Stimulated activated CD4-positive, alpha-beta T cell treated with anti-CD3 and anti-CD28 coated beads, TNF-alpha, amount 100 ng/mL, for 24 hours (primary cell): ENCODE results near the gene PHEX.
A peak's percentile ranks its signal among the peaks of the same experiment; 100 is the strongest.

Experiments used
- DNase-seq, 3 experiments: peaks; one replicate each; pipeline ENCODE4 v3.0.0-alpha.2; 2020; ENCODE audit warnings: low read depth in 3 of 3

PHEX gene

DNA sequence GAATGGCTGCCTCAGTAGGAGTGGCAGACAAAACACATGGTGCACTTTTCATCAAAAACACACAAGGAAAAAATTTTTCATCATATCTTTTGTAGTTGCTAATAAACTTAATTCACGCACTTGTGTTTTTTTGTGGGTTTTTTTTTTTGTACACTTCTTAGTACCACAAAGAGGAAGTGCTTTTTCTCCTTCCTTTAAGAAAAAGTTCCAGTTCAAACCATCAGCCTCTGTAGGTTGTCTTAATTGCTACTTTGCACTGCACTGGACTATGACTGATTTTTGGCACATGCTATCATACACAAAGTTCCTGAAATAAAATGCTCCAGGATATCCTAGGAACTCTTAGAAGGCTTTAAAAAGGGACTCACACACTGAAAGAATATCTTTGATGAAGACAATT is at the start of gene PHEX:
TSS of gene PHEX (plus strand) at position 242 of the 400 bp plus-strand sequence. CDS start 681 bp downstream, outside the sequence.
- DNase-seq: no peak

DNA sequence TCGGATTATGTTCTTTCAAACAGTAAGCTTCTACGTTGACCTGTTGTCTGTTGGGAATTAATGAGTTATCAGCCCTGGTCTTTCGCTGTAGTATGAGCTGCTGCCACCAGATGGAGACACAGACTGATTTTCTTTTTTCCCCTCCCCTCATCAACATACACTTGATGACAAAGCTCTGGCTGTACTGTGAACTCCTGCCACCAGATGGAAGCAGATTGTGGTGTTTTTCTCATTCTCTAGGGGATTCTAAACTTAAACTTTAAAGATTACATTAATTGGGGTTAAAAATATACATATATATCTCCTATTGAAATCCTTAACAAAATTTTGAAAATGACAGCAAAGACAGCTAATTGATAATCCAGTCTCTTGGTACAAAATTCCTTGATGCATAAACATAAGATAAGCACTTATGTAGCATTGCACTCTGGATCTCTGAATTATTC is 46.8 kb upstream of the PHEX start:
- DNase-seq: peak in 2 of 3 experiments; percentile 36 to 54

DNA sequence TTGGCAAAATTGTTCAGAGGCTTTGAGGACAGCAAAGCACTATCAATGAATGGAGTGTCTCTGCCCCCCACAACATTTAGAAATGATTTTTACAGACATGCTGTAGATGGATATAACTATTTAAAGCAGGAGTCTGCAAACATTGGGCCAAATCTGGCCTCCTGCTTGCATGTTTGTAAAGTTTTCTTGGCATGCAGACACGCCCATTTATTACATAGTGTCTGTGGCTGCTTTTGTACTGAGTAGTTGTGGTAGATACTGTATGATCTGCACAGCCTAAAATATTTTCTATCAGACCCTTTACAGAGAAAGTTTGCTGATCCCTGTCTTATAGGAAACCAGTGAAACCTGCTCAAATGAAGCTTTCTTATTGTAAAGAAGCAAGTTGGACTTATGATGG is 45.5 kb upstream of the PHEX start:
- DNase-seq: no peak

DNA sequence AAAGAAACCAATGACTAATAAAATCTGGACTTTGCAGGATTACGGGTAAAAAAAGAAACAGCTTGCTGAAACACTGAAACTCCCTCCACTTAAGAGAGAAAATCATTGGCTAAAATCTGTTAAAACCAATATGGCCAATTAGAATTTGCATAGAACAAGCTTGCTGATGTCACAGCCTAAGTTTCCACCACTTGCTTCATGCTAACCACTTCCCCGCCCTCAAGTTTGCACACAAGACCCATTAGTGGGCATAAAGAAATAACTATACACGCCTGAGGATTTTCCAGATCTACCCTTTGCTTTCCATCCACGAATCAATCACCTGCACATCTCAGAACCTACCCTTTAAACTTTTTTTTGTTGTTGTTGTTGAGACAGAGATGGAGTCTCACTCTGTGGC is 42.7 kb upstream of the PHEX start:
- DNase-seq: peak in 1 of 3 experiments; percentile 22

DNA sequence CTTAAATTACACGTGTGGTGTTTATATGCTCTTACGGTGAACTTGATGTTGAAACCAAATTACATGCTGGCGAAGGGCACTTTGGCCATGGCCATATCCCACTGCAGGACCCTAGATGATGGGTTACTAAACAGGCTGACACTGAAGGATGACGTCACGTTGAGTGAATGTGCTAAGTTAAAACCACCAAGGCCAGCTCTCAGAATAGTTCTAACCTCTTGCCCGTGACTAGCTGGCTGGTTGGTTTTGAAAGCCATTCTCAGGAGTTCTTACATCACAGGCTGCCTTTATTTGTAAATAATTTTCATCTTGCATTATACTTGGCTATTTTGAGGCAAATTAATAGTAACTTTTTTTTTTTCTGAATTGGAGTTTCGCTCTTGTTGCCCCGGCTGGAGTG is 41.3 kb upstream of the PHEX start:
- DNase-seq: no peak

DNA sequence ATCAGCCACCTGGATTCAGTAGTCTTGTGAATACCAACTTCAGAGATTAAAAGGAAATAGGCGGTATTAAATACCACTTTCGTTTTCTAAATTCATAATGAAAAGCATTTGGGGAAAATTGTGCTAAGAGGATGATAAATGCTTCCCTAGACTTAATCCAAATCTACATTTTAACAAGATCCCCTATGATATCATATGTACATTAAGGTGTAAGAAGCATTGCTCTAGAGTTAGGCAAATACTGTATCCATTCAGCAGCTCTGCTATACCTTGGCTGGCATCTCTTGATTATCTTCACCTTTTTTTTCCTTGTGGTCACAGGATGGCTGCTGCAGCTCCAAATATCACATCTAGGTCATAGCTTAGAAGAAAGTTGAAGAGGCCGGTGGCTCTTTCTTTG is 40.6 kb upstream of the PHEX start:
- no peak for DNase-seq

DNA sequence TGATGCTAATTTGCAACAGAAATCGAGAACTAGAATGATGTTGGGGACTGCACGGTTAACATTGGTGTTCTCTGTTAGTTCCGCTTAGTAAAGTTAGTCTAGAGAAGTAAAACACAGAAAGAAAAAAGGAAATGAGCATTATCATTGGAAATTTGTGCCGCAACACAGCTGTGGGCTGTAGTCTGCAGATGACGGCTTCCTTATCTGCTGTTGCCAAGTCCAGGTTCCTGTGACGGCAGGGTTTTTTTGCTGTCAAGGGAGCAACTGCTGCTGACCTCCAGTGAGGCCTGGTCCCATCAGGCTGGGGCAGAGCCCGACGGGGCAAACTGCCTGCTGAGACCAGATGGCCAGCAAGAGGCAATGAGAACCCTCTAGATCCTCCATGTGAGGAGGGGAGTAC is 38.9 kb upstream of the PHEX start:
- DNase-seq: no peak

DNA sequence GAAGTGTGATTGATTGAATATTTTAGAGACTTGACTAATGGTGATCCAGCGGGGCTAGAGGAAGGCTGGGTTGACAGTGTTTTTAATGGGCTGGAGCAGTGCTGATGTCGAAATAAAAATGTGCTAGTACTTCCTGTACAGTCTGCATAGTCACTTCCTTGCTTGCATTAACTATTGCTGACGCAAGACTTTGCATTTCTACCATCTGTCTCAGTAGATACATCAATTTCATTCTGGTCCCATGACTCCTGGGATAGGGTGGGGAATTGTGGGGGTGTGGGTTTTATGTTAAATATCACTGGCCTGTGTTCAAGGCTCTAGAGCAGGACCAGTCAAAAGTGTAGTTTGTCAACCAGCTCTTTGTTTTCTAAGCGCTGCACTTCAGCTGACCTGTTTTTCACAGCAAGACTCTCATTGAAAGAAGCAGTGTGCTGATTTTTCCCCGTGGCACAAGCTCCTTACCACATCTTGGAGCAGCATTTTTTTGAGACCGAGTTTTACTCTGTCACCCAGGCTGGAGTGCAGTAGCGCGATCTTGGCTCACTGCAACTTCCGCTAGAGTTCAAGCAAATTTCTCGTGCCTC is 35.2 kb upstream of the PHEX start:
- no peak for DNase-seq

DNA sequence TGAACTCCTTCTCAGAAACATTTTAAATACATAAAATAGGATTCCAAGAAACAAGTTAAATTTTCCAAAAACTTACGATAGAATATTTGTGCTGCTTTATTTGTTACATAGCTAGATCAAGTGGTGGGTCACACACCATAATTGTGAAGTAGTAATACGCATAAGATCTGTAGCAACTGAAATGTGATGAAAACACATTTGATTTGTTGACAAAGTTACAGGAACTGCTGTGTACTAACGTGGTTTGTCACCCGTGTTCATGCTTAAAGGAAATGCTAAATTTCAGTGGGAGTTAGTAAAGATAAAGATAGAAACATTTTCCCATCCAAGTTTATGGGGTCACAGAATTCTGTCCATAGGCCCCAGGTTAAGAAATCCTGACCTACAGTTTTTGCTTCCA is 34.1 kb upstream of the PHEX start:
- DNase-seq: no peak

DNA sequence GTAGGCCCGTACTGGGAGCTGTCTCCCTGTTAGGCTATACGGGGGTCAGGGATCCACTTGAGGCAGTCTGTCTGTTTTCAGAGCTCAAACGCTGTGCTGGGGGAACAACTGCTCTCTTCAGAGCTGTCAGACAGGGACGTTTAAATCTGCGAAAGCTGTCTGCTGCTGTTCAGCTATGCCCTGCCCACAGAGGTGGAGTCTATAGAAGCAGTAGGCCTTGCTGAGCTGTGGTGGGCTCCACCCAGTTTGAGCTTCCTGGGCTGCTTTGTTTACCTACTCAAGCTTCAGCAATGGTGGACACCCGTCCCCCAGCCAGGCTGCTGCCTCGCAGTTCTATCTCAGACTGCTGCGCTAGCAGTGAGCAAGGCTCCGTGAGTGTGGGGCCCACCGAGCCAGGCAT is 27.3 kb upstream of the PHEX start:
- no peak for DNase-seq

DNA sequence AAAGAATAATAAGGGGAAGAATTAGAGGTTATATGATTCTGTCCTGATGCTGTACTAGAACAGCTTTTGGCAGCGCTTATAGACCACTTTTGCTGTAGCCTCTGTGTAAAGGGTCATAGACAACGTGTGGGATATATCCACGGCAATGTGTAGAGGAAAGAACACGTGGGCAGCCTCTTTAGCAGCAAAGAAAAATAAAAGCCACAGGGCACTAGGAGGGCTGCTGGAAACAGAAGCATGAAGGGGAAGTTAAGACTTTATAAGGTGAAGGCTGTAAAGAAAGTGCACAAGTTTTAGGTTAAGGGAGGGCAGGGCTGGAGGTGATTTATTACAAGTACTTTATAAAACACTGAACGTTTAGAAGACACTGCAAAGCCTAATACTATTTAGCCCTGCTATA is 20.1 kb upstream of the PHEX start:
- no peak for DNase-seq

DNA sequence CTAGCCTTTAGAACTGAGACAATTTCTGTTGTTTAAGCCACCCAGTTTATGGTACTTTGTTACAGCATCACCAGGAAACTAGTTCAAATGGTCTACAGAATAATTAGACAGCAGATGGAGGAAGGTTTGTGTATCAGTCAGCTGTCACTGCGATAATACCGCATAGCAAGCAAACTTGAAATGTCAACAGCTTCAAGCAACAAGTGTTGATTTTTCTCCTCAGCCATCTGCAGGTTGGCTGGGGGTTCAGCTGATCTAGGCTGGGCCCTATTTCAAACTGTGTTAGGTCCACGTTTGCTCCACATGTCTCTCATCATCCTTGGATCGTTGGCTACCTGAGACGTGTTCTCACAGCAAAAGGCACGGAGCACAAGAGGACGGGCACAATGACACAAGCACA is 19.2 kb upstream of the PHEX start:
- DNase-seq: no peak

DNA sequence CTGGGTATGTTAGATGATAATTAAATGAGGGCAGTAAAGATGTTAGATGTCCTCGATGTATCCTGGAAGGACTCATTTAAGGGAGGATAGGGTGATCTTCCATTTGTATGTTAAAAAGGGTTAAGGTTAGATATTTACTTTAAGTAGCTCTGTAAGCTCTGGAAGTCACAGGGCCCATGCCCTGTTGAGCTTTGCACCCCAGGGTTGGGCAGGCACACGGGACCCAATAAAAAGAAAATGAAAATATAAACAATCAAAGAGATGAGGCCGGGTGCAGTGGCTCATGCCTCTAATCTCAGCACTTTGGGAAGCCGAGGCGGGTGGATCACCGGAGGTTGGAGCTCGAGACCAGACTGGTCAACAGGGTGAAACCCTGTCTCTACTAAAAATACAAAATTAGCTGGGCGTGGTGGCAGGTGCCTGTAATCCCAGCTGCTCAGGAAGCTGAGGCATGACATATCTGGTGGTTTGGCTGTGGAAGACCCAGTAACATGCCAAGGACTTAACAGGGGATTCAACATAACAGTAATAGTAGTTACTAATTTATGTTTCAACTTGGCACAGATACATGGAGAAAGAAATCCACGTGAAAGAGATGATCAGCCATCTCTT is 16.9 kb upstream of the PHEX start:
- DNase-seq: no peak

DNA sequence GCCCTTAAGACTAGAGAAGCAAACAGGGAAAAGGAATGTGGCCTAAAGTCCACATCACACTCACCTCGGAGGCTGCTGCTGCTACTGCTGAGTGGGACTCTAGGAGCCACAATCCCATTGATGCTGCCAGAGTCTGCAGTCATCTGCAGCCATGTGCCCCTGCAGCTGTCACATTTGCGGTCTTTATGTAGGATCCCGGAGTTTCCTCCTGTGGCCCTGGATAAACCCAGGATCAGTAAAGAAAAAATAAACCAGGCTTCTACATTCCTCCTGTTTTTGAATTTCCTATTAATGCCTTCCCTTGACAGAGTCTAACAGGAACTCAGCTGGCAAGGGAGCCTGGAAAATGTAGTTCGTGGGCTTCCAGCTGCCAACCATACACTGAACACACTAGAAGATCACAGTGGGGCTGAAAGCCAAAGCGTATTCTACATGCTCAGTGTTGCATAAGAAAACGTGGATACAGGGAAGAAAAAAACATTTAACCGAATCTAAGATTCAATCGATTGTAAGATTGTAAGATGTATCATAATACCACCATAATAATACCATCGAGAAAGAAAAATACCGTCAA is 10.3 kb upstream of the PHEX start:
- DNase-seq: no peak

DNA sequence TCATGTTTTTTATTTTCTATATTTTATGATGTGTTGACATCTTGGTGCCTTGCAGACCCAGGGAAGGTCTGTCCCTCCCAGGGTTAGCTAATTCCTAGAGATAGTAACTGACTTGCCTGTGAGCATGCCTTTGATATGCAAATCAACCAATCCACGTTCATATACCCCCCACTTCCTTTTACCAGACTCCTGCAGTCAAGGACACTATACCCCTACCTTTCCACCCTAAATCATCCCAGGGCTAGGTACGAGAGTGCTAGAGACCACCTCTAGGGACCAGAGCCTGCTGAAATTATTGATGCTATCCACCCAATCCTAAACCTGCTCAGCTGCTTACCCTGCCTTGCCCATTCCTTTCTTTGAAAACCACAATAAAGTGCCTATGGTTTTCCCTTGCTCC is 7.5 kb upstream of the PHEX start:
- DNase-seq: no peak

DNA sequence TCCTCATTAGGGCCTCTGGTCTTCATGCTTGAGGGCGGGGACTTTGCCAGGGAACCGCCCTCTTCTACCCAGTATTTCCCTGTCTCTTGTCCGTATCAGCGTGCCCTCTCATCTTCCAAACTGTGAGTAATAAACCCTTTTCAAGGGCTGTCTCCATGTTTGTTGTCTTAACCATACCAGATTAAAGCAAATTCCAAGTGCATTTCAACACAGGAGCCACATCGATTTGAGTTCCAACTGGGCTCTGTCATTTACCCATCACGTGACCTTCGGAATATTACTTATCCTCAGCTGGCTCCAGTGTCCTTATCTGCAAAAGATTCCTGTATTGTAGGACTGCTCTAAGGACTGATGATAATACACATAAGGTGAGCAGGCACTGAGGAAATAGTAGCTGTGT is 6.4 kb upstream of the PHEX start:
- no peak for DNase-seq

DNA sequence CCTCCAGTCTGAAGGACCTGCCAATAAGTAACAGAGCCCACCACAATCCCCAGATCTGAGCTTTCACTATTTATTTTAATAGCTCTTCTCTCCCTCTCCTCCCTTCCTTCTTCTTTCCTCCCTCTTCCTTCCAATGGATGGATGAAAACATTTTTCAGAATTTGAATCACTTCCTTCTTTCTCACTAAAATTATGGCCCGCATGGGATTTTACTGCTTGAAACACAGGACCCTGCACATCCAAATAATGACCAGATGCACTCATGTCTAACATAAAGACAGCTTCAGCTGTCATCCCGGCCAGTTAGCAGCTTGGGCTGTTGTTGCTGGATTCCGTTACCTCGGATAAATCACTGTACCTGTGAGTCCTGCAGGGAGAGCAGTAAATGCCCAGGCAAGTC is 5.4 kb upstream of the PHEX start:
- no peak for DNase-seq

DNA sequence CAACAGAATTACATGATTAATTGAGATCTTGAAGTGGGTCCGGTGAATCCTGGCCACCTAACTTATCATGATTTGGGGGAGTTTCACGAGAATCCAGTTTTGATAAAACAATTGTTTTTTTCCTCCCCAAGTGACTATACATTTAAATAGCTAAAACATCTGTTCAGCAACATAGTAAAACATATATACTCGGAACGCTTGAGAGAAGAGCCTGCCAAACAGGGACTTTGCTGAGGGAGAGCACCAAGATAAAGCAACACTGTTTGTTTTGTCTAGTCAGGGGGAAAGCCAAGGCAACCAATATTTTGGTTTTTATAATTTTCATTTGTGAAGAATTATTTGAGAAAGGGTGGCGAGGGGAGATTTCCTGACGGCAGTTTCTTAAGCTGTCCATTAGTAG is 381 bp downstream of the PHEX start:
- DNase-seq: no peak

DNA sequence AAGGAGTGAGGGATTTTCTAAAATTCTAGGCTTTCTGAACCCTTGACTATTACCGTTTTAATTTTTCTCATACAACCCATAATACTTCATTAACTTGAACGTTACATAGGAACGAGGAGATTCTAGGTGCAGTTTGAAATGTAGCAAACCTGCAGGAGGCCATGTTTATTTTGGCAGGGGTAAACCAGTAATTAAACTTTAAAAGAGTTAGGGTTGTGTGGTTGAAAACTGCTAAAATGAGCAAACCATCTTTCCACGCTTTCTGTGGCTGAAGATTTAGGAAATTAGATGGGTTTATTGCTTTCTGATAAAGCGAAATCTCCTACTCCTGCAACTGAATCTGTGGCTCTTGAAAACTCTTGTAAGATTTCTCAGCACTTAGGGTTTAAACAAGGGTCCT is 1.7 kb downstream of the PHEX start:
- no peak for DNase-seq

DNA sequence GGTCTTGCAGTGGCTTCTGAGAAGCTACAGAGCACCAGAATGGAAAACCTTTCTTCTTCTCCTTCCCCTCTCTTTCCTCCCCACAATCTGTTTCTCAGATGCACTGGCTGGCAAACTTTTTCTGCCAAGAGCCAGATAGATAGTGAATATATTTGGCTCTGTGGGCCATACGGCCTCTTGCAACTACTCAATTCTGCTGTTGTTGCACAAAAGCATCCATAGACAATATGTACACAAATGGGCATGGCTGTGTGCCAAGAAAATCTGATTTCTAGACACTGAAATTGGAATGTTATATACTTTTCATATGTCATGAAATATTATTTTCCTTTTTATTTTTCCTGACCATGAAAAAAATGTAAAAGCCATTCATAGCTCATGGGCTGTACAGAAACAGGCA is 3.1 kb downstream of the PHEX start:
- no peak for DNase-seq

DNA sequence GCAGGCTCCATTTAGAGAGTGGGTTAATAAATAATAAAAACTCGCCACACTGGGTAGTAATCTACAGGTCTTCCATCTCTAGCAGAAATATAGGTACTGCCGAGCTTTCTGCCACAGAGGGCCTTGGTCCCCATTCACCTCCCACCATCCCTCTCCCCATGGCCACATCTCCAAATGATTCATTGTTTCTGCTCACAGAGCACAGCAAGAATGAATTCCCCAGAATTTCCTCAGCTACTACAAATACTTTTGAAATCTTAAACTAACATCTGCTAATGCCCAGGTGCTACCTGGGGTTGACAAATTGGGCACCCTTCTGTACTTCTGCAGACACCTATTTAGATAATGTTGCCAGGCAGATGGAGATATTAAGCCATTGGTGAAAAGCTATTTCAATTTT is 5.1 kb downstream of the PHEX start:
- no peak for DNase-seq

DNA sequence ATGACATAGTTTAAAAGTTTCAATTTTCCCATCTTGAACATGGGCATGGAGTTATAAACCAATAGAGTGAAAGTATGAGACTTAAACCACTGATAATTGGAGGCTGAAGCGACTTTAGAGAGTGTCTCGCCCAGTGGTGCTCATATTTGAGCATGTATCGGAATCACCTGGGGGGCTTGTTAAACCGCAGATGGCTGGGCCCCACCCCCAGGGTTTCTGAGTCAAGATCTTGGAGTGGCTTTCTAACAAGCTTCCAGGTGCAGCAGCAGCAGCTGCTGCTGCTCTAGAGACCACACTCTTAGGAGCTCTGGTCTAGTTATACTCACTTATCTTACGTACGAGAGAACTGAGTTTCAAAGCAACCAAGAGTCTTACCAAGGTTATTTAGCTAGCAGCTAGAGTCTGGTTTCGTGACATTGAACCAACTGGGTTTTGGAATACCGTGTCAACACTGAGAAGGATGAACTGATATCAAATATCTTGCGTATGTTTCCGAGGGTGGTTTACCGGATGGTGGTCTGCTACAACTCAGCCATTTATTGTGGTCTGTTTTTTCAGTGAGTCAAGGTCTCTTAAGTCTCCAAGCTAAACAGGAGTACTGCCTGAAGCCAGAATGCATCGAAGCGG is 5.9 kb downstream of the PHEX start:
- DNase-seq: no peak

DNA sequence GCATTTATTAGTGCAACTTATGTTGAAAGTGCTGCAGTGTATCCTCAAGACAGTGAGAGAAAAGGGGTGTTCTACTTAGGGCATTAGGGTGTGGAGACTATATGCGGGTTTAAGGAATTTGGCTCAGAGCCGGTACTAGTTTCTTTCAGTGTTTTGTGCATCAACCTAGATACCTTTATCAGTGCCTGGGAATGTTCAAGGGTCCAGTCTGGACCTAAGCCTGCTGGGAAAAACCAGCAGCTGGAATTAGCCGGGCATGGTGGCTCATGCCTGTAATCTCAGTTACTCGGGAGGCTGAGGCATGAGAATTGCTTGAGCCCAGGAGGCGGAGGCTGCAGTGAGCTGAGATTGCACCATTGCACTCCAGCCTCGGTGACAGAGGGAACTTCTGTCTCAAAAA is 7.4 kb downstream of the PHEX start:
- DNase-seq: no peak
